CD4-positive, alpha-beta T cell treated with Interleukin-1 beta for 1 hour (primary cell): ENCODE measurements around the gene ZC3H4.
"Not testable (repeated sequence)": the region's sequence is repeated elsewhere in the genome, so short reads cannot be mapped to it uniquely, and the experiment has no call there.

ENCODE experiments used
- DNase-seq, 2 donors: peaks; one replicate each; pipeline ENCODE4 v3.0.0-alpha.2; 2020 to 2022

The ZC3H4 gene

GRCh38 chr19:47107202-47107952, 6.2 kb downstream of the ZC3H4 start:
- peak; percentile 11 to 59 for DNase-seq

GRCh38 chr19:47106821-47107201, 6.8 kb downstream of the ZC3H4 start:
- no peak for DNase-seq

- no peak for DNase-seq
Observed at GRCh38 chr19:47105874-47106273, 7.7 kb downstream of the ZC3H4 start.

GRCh38 chr19:47104680-47105079, 8.9 kb downstream of the ZC3H4 start:
- no peak for DNase-seq

GRCh38 chr19:47102346-47103060, 11.1 kb downstream of the ZC3H4 start:
- no peak for DNase-seq

- not testable (repeated sequence) for DNase-seq
Observed at GRCh38 chr19:47101116-47101515, 12.5 kb downstream of the ZC3H4 start.

GRCh38 chr19:47100290-47100689, 13.3 kb downstream of the ZC3H4 start:
- peak in 1 of 2 donors; percentile 10 for DNase-seq

GRCh38 chr19:47099576-47100050, 14.0 kb downstream of the ZC3H4 start:
- DNase-seq = no peak

GRCh38 chr19:47098608-47099007, 15.0 kb downstream of the ZC3H4 start:
- no peak for DNase-seq

- DNase-seq = no peak
Observed at GRCh38 chr19:47097396-47098201, 16.0 kb downstream of the ZC3H4 start.

- no peak for DNase-seq
Observed at GRCh38 chr19:47096721-47097120, 16.9 kb downstream of the ZC3H4 start.

- DNase-seq = no peak
Observed at GRCh38 chr19:47096100-47096704, 17.4 kb downstream of the ZC3H4 start.

GRCh38 chr19:47095476-47096099, 18.0 kb downstream of the ZC3H4 start:
- no peak for DNase-seq

GRCh38 chr19:47094557-47095475, 18.8 kb downstream of the ZC3H4 start:
- DNase-seq = peak; percentile 4 to 40

GRCh38 chr19:47093841-47094240, 19.7 kb downstream of the ZC3H4 start:
- DNase-seq = no peak

GRCh38 chr19:47093254-47093653, 20.3 kb downstream of the ZC3H4 start:
- no peak for DNase-seq

GRCh38 chr19:47089767-47090350, 23.7 kb downstream of the ZC3H4 start:
- no peak for DNase-seq

GRCh38 chr19:47086280-47086679, 27.3 kb downstream of the ZC3H4 start:
- DNase-seq = no peak

GRCh38 chr19:47084879-47085439, 28.6 kb downstream of the ZC3H4 start:
- no peak for DNase-seq

- DNase-seq = no peak
Observed at GRCh38 chr19:47082493-47082892, 31.1 kb downstream of the ZC3H4 start.

GRCh38 chr19:47081095-47081494, 32.5 kb downstream of the ZC3H4 start:
- DNase-seq = no peak
